ENCODE results near the gene MCF2L2.

Gene MCF2L2

DNA sequence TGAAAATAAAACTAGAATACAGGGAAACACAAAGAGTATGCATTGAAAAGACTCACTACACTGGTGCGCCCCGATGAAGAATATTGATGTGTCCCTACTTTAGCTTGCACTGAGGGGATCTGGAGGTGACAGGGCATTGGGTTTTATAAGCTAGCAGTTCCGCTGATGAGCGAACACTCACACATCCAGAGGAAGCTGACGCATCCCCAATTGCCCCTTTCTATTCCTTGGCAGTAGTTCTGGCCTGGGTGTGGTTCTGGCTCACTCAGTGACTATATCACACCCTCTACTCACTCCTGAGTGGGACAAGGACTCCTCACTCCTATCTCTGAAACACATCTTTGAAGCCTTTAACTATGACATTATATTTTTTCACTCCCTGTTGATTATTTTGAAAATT lies 104.3 kb downstream of the MCF2L2 start:
- DNase-seq (ENCODE audit: low spot score) = no peak

DNA sequence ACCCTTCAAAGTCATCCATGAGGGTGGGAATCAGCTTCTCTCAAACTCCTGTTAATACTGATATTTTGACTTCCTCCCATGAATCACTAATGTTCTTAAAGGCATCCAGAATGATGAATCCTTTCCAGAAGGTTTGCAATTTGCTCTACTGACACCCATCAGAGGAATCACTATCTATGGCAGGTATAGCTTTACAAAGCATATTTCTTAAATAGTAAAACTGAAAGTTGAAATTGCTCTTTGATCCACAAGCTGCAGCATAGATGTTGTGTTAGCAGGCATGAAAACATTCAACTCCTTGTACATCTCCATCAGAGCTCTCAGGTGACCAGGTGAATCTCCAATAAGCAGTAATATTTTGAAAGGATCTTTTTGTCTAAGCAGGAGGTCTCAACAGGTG lies 109.0 kb downstream of the MCF2L2 start:
- DNase-seq (ENCODE audit: low spot score) = no peak

DNA sequence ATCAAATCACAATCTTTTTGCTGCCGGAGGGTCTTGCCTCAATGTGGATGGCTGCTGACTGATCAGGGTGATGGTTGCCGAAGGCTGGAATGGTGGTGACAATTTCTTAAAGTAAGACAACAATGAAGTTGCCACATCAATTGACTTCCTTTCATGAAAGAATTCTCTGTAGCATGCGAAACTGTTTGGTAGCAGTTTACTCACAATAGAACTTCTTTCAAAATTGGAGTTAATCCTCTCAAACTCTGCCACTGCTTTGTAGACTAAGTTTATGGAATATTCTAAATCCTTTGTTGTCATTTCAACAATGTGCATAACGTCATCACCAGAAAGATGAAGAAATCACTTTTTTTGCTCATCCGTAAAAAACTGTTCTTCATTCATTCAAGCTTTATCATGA lies 109.5 kb downstream of the MCF2L2 start:
- no peak for DNase-seq (ENCODE audit: low spot score)

DNA sequence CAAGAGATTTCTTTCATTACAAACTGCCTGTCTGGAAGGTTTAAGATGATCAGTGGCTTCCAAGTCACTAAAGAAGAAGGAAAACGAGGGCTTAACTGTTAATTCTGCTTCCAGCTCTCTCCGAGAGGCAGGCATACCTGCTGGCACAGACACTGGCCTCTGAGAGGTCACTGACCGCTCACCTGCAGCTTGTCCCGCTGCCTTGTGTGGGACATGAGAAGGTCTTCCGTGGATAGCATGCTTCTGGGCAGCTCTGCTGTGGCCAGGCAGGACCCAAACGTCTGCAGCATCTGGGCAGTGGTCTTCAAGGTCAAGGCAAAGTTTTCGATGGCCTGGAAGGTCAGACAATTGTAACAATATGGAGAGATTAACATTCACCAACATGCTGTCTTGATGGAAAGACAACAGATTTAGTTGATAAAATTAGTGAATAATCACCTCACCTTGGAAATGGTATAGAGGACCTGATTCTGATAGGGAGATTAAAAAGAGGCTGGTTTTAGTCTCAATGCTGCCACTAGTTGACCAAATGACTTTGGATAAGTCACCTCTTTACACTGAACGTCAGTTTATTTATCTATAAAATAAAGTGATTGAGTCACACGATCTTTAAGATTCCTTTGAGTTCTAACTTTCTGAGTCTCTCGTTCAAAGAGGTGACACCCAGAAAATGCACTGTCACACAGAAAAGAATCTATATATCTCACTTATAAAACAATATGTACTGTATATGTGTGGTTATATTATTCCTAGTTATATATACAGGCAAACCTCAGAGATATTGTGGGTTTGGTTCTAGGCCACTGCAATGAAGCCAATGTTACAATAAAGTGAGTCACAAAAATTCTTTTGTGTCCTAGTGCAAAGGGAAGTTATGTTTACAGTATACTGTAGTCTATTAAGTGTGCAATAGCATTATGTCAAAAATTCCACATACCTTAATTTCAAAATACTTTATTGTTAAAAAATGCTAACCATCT lies 110.2 kb downstream of the MCF2L2 start:
- no peak for DNase-seq (ENCODE audit: low spot score)

DNA sequence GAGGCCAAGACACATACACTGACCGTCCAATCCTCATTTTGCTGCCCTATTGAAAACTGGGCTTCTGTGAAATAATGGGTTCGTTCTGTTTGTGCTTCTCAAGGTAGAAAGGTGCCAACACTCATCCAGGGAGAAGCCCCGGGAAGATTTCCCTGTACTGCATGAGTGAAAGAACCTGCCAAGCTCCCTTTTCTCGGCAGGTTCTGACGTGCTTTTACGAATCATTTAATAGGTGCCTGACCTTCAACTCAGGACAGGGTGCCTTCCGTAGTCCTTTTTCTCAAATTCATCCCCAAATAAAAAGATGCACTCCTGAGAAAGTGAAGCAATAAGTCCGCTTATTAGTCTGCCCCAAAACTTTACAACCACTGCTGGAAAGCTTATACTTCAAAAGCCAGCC lies 111.1 kb downstream of the MCF2L2 start:
- no peak for DNase-seq (ENCODE audit: low spot score)

DNA sequence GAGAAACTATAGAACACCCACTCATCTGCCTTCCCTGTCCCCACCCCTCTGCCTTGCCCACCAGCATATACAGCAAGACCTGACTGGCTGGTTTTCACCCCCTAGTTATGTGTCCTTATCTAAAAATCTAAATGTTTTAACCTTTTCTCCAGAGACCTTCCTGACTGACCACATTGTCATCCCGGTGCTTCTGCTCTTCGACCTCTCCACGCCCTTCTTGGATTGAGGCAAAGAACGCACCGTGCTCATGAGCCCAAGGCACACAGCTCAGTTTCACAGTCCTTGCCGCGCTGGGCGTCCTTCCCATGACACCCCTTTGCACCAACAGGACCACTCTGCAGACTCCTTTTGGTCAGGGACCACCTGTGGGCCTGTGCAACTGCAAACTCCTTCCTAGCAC lies 112.7 kb downstream of the MCF2L2 start:
- DNase-seq (ENCODE audit: low spot score) = no peak

DNA sequence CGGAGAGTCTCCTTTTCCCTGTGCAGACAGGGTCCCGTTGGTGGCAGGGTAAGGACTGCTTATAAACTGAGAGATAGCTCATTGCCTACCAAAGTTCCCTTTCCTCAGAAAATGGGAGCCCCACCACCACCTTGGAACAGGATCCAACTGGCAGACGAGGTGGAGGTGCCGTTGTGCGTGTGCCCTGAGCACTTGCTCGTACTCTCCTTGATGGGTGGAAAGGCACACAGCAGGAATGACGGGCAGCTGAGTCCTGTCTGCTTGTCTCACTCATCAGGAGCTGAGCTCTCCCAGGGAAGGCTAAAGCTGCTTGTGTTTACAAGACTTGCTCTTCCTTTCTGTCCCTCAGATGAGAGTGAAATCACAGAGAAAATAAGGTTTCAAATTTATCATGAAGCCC lies 114.7 kb downstream of the MCF2L2 start:
- DNase-seq (ENCODE audit: low spot score) = no peak

DNA sequence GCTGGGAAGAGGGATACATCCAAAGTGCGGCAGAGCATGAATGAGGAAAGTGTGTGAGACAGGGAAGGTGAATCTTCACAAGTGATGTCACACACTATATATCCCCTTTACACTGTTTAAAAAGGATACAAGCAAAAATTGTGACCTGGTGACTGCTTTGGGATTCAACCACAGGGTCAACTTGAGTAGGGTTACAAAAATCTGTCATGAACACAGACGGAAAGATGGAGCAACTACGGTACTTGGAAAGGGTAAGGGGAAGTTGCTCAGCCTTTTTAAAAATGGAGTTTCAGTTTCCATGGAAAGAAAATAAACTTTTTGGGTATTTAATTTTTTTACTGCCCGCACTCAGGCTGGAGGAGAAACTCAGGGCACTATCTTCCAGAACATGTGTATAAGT lies 115.1 kb downstream of the MCF2L2 start:
- no peak for DNase-seq (ENCODE audit: low spot score)

DNA sequence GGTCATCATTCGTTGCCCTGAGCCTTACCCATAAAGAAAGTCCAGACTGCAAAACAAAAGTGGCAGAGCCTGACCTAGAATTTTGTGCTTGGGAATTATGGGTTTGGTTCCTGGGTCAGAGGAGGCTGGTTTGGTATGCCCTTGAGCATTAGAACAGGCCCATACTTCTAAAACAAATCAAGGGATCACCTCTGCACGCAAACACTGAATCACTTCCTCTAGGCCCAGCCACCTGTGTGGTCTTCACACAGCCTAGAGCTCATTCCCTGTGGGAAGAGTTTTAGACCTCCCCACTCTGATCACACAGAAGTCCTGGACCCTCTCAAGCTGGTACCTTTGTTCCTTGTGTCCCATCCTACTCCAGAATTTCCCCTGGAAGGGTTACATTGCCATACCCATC lies 116.0 kb downstream of the MCF2L2 start:
- DNase-seq (ENCODE audit: low spot score) = no peak

DNA sequence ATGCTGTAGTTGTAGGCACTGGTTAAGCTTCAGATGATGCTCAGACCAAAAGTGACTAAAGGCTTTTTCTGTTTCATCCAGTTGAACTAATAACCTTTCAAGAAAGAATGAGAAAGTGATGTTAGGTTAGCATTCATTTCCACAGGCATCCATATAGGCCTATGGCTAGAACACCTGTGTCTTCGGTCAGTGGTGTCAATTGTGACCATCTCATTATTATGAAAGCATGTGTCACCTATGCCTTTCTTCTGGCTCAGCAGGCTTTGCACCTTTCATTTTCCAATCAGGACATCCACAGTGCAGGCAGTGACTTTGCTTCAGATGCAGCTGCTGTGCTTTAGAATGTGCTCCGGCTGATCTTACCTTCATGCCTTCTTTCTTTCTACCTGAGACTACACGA lies 117.5 kb downstream of the MCF2L2 start:
- no peak for DNase-seq (ENCODE audit: low spot score)

DNA sequence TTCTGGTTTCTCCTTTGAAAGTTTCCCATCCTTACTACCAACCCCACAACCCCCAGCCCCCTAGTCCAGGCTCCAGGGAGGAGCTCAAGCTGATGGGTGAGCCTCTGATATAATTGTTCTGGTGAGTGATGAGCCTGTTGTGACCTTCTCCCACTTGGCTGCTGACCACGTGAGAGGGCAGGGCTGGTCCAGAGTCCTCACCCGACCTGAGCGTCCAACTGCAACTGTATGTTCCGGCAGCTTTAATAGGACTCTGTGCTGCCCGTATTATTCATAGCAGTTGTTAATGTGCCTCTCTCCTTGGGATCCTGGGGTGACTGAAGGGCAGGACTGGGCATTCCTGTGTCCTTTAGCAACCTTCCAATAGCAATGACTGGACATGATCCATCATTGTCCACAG lies 119.1 kb downstream of the MCF2L2 start:
- DNase-seq (ENCODE audit: low spot score) = no peak

DNA sequence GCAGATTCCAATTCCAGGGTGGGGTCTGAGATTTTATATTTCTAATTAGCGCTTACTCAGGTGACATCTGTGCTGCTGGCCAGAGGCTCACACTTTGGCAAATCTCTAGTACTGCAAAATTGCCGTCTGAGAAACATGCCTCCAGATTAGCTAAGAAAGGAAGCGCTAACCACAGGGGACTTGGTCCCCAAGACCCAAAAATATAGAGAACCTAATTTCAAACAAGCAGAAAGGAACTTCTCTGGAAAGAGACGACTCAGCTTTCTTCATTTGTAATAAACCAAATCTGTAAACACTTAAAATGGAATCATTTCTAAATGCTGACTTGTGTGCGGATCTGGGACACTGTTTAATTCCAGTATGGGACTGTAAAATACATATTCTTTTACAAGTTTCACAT lies 119.7 kb downstream of the MCF2L2 start:
- no peak for DNase-seq (ENCODE audit: low spot score)

DNA sequence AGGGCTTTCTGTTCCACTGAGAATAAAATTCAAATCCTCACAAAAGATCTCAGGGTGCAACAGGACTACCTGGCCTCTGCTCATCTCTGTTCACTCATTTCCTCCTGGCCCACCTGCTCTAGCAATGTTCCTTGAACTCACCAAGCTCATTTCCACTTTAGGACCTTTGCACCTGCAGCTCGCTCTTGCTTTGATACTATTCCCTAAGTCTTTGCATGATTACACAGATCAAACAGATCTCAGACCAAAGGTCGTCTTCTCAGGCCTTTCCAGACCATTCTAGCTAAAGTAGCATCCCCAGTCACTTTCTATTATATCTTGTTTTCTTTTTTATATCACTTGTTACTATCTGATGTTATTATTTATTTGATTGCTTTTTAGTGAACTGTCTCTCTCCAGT lies 120.7 kb downstream of the MCF2L2 start:
- no peak for DNase-seq (ENCODE audit: low spot score)

DNA sequence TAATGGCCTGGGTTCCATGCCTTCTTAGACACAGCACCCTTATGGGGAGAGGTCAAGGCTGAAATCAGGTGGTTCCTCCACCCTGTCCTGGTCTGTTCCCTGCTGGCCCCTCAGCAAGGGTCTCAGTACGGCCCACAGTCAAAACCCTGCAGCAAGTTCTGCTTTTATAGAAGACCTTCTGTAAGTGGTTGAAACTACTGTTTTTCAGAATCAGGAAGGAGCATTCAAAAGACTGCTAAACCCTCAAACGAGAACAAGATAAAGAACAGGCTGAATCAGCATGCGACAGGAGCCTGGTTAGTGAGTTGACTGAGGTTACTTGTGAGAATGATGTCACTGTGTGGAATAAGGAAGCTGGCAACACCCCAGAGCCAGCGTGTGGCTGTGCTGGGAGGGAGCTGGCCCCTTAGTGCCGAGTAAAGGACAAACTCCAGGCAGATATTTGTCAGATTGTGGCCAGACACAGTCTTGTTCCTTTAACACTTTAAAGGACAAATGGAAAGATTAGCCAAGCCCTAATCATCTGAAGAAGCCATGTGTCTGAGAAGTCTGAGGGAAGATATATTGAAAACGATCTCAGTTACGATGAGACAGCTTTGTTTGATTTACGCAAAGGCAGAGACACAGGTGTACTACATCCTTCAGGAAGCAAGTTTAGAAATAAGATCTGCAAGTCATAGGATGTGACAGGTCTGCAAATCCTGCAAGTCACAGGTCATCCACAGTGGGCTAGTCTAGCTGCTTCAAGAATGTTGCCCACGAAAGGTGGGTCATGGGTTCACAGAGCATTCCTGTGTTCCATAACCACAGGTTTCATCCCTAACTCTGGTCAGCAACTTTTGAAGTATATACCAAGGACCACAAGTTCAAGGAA lies 121.4 kb downstream of the MCF2L2 start:
- peak; percentile 58 for DNase-seq (ENCODE audit: low spot score)

DNA sequence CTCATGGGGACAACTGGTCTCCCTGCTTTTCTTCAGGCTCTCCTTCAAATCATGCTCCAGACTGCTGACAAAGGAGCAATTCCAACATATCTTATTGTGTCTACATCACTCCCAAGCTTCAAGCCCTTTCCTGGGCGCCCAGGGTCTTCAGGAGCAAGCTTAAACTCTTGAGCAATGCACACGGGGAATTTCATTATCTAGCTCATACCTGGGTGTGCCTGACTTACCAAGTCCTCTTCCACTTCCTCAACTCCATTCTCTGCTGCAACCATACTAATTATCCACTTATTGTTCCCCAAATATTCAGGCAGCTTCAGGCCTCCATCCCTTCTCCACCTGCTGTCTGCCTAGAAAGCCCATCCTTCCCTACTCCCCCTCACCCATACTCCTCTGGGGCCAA lies 124.7 kb downstream of the MCF2L2 start:
- DNase-seq (ENCODE audit: low spot score) = no peak

DNA sequence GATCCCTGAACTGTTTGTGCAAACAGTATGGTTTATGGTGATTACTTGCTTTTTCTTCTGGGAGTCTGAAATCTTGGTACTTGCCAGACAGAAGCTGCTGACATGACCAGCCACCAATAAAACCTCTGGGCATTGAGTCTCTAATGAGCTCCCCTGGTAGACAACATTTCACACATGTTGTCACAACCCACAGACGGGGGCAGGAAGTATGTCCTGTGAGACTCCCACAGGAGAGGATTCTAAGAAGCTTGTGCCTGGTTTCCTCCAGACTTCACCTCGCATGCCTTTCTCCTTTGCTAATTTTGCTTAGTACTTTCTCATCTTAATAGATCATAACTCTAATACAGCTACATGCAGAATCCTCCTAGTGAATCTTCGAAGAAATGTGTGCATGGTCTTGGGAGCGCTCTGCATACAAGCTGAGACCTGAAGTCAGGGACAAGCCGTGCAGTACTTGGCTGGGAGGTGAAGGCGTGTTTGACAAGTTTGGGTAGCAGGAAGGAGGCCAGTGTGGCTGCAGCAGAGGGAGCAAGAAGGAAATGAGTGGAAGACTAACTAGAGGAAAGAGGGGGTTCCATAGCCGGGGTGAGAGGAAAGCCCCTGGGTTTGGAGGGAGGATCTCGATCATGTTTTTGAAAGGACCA lies 126.4 kb downstream of the MCF2L2 start:
- no peak for DNase-seq (ENCODE audit: low spot score)

DNA sequence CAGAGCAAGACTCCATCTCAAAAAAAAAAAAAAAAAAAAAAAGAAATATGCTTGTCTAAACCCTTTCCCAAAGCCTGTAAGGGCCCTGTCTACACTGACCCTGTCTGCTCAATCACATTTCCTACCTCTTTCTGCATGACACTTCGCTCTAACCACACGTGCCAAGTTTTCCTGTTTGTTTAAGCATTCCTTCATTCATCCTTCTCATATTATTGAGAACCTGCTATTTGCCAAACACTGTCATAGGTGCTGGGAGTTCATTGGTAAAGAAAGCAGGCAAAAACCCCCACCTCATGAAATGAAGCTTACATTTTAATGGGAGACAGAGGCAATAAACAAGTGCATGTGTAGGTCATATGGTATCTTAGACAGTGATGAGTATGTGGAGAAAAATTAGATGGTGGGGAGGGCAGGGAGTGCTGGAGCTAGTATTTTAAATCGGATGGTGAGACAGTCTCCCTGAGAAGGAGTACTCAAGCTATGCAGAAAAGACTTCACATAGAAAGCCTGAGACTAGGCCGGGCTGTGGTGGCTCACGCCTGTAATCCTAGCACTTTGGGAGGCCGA lies 127.3 kb downstream of the MCF2L2 start:
- DNase-seq (ENCODE audit: low spot score) = no peak

DNA sequence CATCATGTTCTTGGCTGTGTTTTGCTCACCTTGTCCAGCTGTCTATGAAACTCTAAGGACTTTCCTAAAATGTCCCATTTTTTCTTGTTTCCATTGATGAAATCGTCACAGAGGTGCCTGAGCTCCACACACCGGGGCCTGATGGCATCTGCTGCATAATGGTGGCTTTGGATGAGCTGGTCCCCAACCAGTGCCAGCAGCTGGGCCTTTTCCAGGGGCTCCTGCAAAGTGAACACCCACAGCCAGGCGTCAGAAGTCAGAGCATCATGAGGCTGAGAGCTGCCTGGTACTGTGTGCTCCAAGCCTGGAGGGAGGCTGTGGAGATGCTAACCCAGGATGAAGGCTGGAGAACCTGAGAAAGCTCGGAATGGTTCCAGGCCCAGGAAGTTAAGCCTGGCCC lies 128.4 kb downstream of the MCF2L2 start:
- DNase-seq (ENCODE audit: low spot score) = no peak

DNA sequence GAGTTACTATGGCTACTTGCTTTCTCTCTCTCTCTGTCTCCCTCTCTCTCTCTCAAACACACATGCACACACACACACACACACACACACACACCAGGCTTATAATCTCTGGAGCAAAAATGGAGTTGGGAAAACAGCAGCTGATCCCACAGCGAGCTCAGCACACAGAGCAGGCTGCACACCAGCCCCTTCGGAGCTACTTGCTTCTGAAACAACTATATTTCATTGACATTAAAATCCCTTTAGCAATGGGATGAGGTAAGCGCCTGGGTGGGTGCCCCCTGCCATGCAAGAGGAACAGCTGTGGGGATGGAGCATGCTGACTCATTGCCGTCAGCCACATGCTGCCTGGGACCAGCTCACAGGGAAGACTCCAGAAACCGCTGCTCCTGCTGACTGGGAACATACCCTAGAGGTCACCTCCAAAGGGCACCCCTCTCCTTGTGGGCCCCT lies 129.7 kb downstream of the MCF2L2 start:
- no peak for DNase-seq (ENCODE audit: low spot score)

DNA sequence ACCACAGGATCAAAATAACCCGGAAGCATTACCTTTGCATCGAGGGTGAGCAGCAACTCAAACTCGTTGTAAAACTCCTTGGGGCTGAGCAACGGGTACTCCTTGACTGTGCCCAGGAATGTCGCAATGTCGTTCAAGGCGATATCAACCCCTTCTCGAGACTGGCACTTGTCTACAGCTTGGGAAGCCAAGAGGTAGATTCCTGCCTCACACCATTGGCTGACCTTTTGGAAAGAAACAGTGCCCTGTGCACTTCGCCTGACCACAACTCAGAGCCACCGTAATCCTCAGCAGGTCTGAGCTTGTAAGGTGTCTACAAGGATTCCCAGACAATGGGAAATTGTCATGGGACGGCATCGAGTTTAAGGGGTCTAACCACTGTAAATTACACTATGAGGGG lies 131.5 kb downstream of the MCF2L2 start:
- no peak for DNase-seq (ENCODE audit: low spot score)

DNA sequence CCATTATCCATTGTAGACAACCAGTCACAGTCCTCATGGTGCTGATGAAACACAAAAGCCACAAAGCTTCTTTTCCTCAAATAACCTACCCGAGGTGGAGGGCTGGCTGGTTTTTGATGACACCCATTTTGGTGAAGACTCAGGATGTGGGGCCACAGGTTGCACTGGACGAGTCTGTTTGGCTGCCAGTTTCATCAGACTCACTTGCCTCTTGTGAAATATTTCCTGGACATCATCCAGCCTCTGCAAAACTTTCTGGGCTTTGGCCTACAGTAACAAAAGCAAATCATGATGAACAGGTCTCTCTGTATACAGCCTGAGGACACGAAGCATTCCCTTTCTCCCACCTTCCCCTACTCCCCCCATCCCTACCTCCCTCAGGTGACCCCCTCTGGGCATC lies 133.2 kb downstream of the MCF2L2 start:
- no peak for DNase-seq (ENCODE audit: low spot score)

DNA sequence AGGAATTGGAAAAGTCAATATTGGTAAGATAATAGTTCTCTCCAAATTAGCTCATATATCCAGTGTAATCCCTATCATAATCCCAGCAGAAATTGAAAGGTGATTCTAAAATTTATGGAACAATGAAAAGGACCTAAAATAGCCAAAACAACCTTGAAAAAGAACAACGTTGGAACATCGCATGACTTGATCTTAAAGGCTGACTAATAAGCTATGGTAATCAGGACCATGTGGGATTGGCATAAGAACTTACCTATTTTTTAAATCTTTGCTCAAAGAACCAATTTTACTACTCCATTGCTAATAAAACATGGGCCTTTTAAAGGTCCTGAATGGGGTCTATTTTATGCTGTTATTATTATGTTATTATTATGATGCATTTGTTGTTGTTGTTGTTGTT lies 134.5 kb downstream of the MCF2L2 start:
- DNase-seq (ENCODE audit: low spot score) = no peak
